Transverse colon (tissue), 4 donors: ENCODE data around the gene SGSH. TPM values are rescaled to one million over a fixed set of nuclear protein-coding genes. Genes with fewer than 3 reads are reported as not detected.

Experiments
- DNase-seq: peaks from one replicate; pipeline ENCODE4 v3.0.0-alpha.2; 2019
- H3K27ac ChIP-seq, 4 donors: fragments of 200-600 bp; sonication (generic); 2 replicates each; pipeline ENCODE4 v1.5.1; 2016 to 2018; ENCODE audit warnings: inconsistent platforms in 4 of 4
- H3K27me3 ChIP-seq: fragments of 200-600 bp; sonication (generic); 2 replicates; pipeline ENCODE4 v1.5.1; 2017; ENCODE audit warnings: inconsistent platforms
- H3K36me3 ChIP-seq, 4 donors: fragments of 200-600 bp; sonication (generic); 2 replicates each; pipeline ENCODE4 v1.5.1; 2017 to 2019; ENCODE audit warnings: inconsistent platforms in 4 of 4
- H3K4me1 ChIP-seq, 4 donors: fragments of 200-600 bp; sonication (generic); 2 replicates each; pipeline ENCODE4 v1.5.1; 2017 to 2020; ENCODE audit warnings: inconsistent platforms in 4 of 4
- H3K4me3 ChIP-seq, 4 donors: fragments of 200-600 bp; sonication (generic); 1 replicate in 1 of 4; 2 replicates in 3 of 4; pipeline versions ENCODE4 v1.5.1 to v1.6.1; 2017 to 2019; ENCODE audit warnings: inconsistent platforms in 4 of 4
- H3K9me3 ChIP-seq, 2 donors: fragments of 200-600 bp; sonication (generic); 2 replicates each; pipeline ENCODE4 v1.5.1; 2017 to 2019; ENCODE audit warnings: inconsistent platforms in 2 of 2
- CTCF ChIP-seq, 5 experiments: fragments of 200-600 bp in 3 of 5; fragments of 450-650 bp in 2 of 5; sonication (generic) in 3 of 5; IDR thresholded peaks; 1 replicate in 2 of 5; 2 replicates in 3 of 5; pipeline ENCODE4 v1.5.1; 2016 to 2017; ENCODE audit warnings: antibody characterized with exemption in 5 of 5, inconsistent platforms in 3 of 5, mild to moderate bottlenecking in 2 of 5, moderate library complexity in 1 of 5
- EP300 ChIP-seq: sonication (generic); formaldehyde crosslinking; IDR thresholded peaks from one replicate; pipeline ENCODE4 v1.6.1; 2017; ENCODE audit warnings: antibody characterized with exemption, low read depth
- POLR2A ChIP-seq: fragments of 450-650 bp; IDR thresholded peaks from one replicate; pipeline ENCODE4 v1.6.1; 2016; ENCODE audit warnings: antibody characterized with exemption, mild to moderate bottlenecking, moderate library complexity
- POLR2AphosphoS5 ChIP-seq, 3 donors: sonication (generic); formaldehyde crosslinking; IDR thresholded peaks; one replicate each; pipeline ENCODE4 v1.6.1; 2016; ENCODE audit warnings: antibody characterized with exemption in 3 of 3
- WGBS, 2 donors: methylation state at CpG; one replicate each; pipeline ENCODE4 v1.1.5; 2018; ENCODE audit warnings: low coverage in 1 of 2; 5-methylcytosine and 5-hydroxymethylcytosine counted together
- in situ Hi-C, 4 donors: fragments of 200-750 bp; cut with MboI; loops; one replicate each; pipeline versions ENCODE4 v1.15.0 to v1.15.1; 2017; ENCODE audit warnings: low sequenced_read_pairs in 3 of 4, low pct_ligation_motif_present in 1 of 4, low pct_unique_long_range_greater_than_20kb in 1 of 4
- intact Hi-C: fragments of 100-400 bp; cut with DNase I; formaldehyde crosslinking; loops from one replicate; pipeline ENCODE4 v1.15.1; 2023; ENCODE audit warnings: low total_unique reads
- total RNA-seq, 4 donors: library from RNA; depleted of rRNA; stranded (reverse); fragments of >200 nt; gene quantifications; one replicate each; pipeline ENCODE4 v1.1.0, GENCODE V29; 2016

Gene SGSH
- total RNA-seq, 4 donors from 2014 or later, result 26.2 to 66.2 (median 39.9) TPM

- intact Hi-C loops (no loop called here), in situ Hi-C loops (no loop called here)
- no peak for DNase-seq
- Histone ChIP-seq H3K9me3 (no peaks in the 10 kb centered on the region), H3K4me1 (no peaks in the 10 kb centered on the region), H3K27ac (no peak overlapping the region), H3K4me3 (no peak overlapping the region), H3K36me3 (peaks cover 0 to 3% (median 0%) of the 10 kb centered on the region in 4 donors), H3K27me3 (no peaks in the 10 kb centered on the region)
- TF ChIP-seq POLR2A, result no peak
- no peak for TF ChIP-seq CTCF (IDR thresholded peaks at IDR 0.05)
- no peak for TF ChIP-seq POLR2AphosphoS5 (IDR thresholded peaks at IDR 0.05)
- no peak for TF ChIP-seq EP300
- 89% methylated on average over 9 to 13 of the region's 13 CpGs for WGBS, 2 donors
Measured at GRCh38 chr17:80205811-80206210, 14.3 kb downstream of the SGSH start.

- no peak for TF ChIP-seq POLR2AphosphoS5 (IDR thresholded peaks at IDR 0.05)
- TF ChIP-seq CTCF (IDR thresholded peaks at IDR 0.05), result no peak
- TF ChIP-seq POLR2A, result no peak
- TF ChIP-seq EP300, result no peak
- WGBS, 2 donors, result 80% methylated on average over 16 of the region's 19 CpGs; no CpG with 5 or more reads in 1 of the 2 donors
- no peaks in the 10 kb centered on the region for H3K36me3 ChIP-seq
- H3K4me1 ChIP-seq, result no peaks in the 10 kb centered on the region
- H3K27ac ChIP-seq, result no peak overlapping the region
- no peaks in the 10 kb centered on the region for H3K27me3 ChIP-seq
- H3K4me3 ChIP-seq, result no peak overlapping the region
- no peaks in the 10 kb centered on the region for H3K9me3 ChIP-seq
- intact Hi-C loops, result no loop called here
- DNase-seq, result no peak
- in situ Hi-C loops, result no loop called here
Measured at GRCh38 chr17:80204626-80205468, 15.3 kb downstream of the SGSH start.

GRCh38 chr17:80203471-80203963 is 16.6 kb downstream of the SGSH start:
- Histone ChIP-seq H3K27me3 (no peaks in the 10 kb centered on the region), H3K27ac (no peak overlapping the region), H3K4me3 (no peak overlapping the region), H3K9me3 (no peaks in the 10 kb centered on the region), H3K36me3 (no peaks in the 10 kb centered on the region), H3K4me1 (no peaks in the 10 kb centered on the region)
- 69% methylated on average over 8 of the region's 11 CpGs; no CpG with 5 or more reads in 1 of the 2 donors for WGBS, 2 donors
- in situ Hi-C loops, result no loop called here
- no peak for TF ChIP-seq POLR2AphosphoS5 (IDR thresholded peaks at IDR 0.05)
- TF ChIP-seq POLR2A, result no peak
- no peak for TF ChIP-seq EP300
- no peak for TF ChIP-seq CTCF (IDR thresholded peaks at IDR 0.05)
- intact Hi-C loops, result no loop called here
- DNase-seq, result no peak

GRCh38 chr17:80202197-80202596 is 17.9 kb downstream of the SGSH start:
- TF ChIP-seq POLR2A (no peak), CTCF (IDR thresholded peaks at IDR 0.05) (no peak), EP300 (no peak), POLR2AphosphoS5 (IDR thresholded peaks at IDR 0.05) (no peak)
- Histone ChIP-seq H3K9me3 (no peaks in the 10 kb centered on the region), H3K36me3 (no peaks in the 10 kb centered on the region), H3K27ac (no peak overlapping the region), H3K4me3 (no peak overlapping the region), H3K4me1 (no peaks in the 10 kb centered on the region), H3K27me3 (no peaks in the 10 kb centered on the region)
- in situ Hi-C loops (no loop called here), intact Hi-C loops (no loop called here)
- DNase-seq, result no peak
- 89% methylated on average over 17 of the region's 17 CpGs; no CpG with 5 or more reads in 1 of the 2 donors for WGBS, 2 donors
